ENCODE results near the gene EIF4B. TPM values are rescaled to one million over a fixed set of nuclear protein-coding genes. Genes with fewer than 3 reads are reported as not detected.
A peak's percentile ranks its signal among the peaks of the same experiment; 100 is the strongest.

Gene EIF4B
- total RNA-seq, 2 donors from 2014 or later, result 279 to 338 TPM

DNA sequence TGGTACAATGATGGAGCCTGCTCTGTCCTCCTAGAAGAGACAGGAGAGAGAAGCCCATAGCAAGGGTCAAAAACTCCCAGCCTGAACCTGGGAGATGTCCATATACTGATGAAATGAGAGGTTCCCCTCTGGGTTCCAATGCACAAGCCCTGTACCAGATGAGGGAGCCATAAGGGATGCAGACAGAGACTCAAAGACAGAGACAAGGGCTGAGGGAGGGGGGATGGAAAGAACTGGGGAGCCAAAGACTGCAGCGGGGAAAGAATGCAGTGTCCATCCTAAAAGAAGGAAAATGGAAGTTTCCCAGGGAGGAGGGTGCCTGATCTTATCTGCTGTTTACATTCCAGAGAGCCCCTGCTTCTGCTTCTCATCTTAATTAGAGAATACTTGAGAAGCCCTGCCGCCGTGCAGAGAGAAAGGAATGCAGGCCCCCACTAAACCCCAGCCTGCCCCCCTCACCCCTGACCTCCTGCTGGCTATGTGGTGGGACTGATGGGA lies 29.6 kb upstream of the EIF4B start:
- TF ChIP-seq, protein P1, sequence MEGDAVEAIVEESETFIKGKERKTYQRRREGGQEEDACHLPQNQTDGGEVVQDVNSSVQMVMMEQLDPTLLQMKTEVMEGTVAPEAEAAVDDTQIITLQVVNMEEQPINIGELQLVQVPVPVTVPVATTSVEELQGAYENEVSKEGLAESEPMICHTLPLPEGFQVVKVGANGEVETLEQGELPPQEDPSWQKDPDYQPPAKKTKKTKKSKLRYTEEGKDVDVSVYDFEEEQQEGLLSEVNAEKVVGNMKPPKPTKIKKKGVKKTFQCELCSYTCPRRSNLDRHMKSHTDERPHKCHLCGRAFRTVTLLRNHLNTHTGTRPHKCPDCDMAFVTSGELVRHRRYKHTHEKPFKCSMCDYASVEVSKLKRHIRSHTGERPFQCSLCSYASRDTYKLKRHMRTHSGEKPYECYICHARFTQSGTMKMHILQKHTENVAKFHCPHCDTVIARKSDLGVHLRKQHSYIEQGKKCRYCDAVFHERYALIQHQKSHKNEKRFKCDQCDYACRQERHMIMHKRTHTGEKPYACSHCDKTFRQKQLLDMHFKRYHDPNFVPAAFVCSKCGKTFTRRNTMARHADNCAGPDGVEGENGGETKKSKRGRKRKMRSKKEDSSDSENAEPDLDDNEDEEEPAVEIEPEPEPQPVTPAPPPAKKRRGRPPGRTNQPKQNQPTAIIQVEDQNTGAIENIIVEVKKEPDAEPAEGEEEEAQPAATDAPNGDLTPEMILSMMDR (IDR thresholded peaks at IDR 0.05), result no peak
- Histone ChIP-seq H3K27ac (no peak overlapping the region), H3K4me3 (no peak overlapping the region), H3K36me3 (no peaks in the 10 kb centered on the region), H3K4me1 (ENCODE audit: control insufficient read depth in 1 of 2, low read depth in 2 of 2) (peaks cover 0 to 14% of the 10 kb centered on the region in 2 donors), H3K27me3 (replicated peaks; ENCODE audit: insufficient read depth) (no peaks in the 10 kb centered on the region), H3K9me3 (no peaks in the 10 kb centered on the region)
- DNase-seq (ENCODE audit: low spot score), result no peak
- no peak for ATAC-seq (ENCODE audit: insufficient number of reproducible peaks, low FRiP score, low read depth)

DNA sequence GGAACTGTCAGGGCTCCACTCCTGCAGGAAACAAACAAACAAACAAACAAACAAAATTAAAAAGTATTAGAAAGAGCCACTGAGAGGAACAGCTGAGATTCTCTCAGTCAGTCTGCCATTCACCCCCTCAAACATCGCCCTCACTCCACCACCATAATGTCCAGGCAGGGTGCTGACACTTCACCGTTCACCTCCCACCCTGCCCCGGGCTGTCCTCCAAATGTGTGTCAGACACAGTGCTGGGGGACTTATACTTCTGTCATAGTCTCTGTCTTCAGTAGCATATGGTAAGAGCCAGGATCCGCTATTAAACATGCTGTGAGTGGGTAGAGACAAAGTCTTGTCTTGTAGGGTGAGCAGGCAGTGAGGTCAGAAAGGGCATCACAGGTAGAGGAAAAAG lies 29.1 kb upstream of the EIF4B start:
- Histone ChIP-seq H3K4me1 (ENCODE audit: control insufficient read depth in 1 of 2, low read depth in 2 of 2) (peaks cover 0 to 14% of the 10 kb centered on the region in 2 donors), H3K4me3 (no peak overlapping the region), H3K36me3 (no peaks in the 10 kb centered on the region), H3K9me3 (no peaks in the 10 kb centered on the region), H3K27me3 (replicated peaks; ENCODE audit: insufficient read depth) (no peaks in the 10 kb centered on the region), H3K27ac (no peak overlapping the region)
- ATAC-seq (ENCODE audit: insufficient number of reproducible peaks, low FRiP score, low read depth) (no peak), DNase-seq (ENCODE audit: low spot score) (no peak)
- TF ChIP-seq, protein P1 (IDR thresholded peaks at IDR 0.05), result no peak

DNA sequence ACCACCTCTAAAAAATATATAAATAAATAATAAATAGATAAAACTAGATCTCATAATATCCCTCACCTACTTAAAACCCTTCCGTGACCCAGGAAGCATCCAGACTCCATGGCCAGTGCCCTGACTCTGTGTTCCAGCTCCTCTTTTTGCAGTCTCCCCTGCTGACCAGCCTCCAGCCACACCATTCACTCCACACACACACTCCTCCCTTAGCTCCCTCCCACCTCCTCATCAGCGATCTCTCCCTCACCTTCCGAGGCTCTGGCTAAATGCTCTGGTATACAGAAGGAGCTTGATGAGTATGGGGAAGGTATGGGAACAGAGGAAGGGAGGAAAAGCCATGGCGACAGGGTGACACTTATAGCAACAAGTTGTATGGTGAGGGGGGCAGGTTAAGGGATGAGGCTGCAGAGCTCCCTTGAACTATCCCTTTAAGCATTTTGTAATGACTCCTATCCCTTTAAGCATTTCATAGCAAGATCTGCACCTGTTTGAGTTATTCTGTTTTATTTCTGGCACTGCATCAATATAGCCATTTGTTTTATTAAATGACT lies 26.1 kb upstream of the EIF4B start:
- Histone ChIP-seq H3K9me3 (no peaks in the 10 kb centered on the region), H3K4me3 (no peak overlapping the region), H3K36me3 (no peaks in the 10 kb centered on the region), H3K27ac (no peak overlapping the region), H3K4me1 (ENCODE audit: control insufficient read depth in 1 of 2, low read depth in 2 of 2) (peaks cover 0 to 5% of the 10 kb centered on the region in 2 donors), H3K27me3 (replicated peaks; ENCODE audit: insufficient read depth) (no peaks in the 10 kb centered on the region)
- TF ChIP-seq, protein P1 (IDR thresholded peaks at IDR 0.05), result no peak
- DNase-seq (ENCODE audit: low spot score) (no peak), ATAC-seq (ENCODE audit: insufficient number of reproducible peaks, low FRiP score, low read depth) (no peak)

DNA sequence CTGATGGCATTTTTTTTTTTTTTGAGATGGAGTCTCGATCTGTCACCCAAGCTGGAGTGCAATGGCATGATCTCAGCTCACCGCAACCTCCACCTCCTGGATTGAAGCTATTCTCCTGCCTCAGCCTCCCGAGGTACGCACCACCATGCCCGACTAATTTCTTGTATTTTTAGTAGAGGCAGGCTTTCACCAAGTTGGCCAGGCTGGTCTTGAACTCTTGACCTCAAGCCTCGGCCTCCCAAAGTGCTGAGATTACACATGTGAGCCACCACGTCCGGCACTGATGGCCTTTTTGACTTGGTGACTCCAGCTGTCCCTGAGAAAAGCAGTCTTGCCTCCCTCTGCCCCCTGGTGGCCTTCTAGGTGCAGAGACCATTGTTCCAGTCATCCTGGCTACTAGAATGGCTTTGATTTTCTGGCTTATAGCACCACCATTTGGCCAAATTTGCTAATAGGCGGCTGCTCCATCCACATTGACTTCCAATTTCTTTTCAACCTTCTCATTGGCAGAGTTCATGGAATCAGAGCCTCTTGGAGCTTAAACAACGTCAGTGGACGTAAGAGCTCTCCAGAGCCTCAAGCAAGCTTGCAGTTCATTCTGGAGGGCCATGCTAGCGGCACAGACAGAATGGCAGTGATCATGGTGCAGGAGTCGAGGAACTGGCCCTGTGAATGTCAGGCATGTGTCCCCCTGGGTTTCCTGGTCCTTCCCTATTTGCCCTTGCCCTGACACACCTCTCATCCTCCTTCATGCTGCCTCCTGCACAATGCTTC lies 25.4 kb upstream of the EIF4B start:
- Histone ChIP-seq H3K36me3 (no peaks in the 10 kb centered on the region), H3K9me3 (no peaks in the 10 kb centered on the region), H3K4me3 (no peak overlapping the region), H3K27ac (no peak overlapping the region), H3K27me3 (replicated peaks; ENCODE audit: insufficient read depth) (no peaks in the 10 kb centered on the region), H3K4me1 (ENCODE audit: control insufficient read depth in 1 of 2, low read depth in 2 of 2) (no peaks in the 10 kb centered on the region)
- ATAC-seq (ENCODE audit: insufficient number of reproducible peaks, low FRiP score, low read depth) (peak; percentile 96), DNase-seq (ENCODE audit: low spot score) (peak; percentile 69)
- TF ChIP-seq, protein P1 (IDR thresholded peaks at IDR 0.05), result peak; percentile 92

DNA sequence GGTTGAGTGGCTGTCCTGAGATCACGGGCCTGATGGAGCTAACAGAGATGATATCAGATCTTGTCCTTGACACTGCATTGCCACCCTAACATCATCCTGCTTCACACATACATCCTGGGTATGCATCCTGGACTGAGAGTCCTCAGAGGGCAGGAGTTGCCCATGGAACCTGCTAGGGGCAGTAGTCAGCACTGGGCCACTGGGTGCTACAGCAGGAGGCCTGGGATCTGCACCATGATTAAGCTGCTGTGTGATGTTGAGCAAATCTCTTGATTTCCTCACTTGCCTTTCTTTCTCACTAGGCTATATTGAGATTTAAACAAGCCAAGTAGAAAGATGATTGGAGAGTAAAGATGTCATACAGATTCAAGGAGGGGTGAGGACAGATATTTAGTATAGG lies 22.1 kb upstream of the EIF4B start:
- TF ChIP-seq, protein P1 (IDR thresholded peaks at IDR 0.05), result no peak
- DNase-seq (ENCODE audit: low spot score) (no peak), ATAC-seq (ENCODE audit: insufficient number of reproducible peaks, low FRiP score, low read depth) (no peak)
- H3K4me1 ChIP-seq (ENCODE audit: control insufficient read depth in 1 of 2, low read depth in 2 of 2), result no peaks in the 10 kb centered on the region
- H3K4me3 ChIP-seq, result no peak overlapping the region
- H3K9me3 ChIP-seq, result no peaks in the 10 kb centered on the region
- H3K27me3 ChIP-seq (replicated peaks; ENCODE audit: insufficient read depth), result no peaks in the 10 kb centered on the region
- no peak overlapping the region for H3K27ac ChIP-seq
- no peaks in the 10 kb centered on the region for H3K36me3 ChIP-seq
